ENCODE results near the gene SNHG17.

Gene SNHG17

GRCh38 chr20:38434770-38435554 lies at the start of gene SNHG17:
Gene SNHG17, minus strand, starts transcription at chr20:38435328.
- Histone ChIP-seq H3K27me3 (ENCODE audit: control insufficient read depth in 2 of 2, insufficient read depth in 2 of 2, low read length in 2 of 2) (no peaks in the 10 kb centered on the region), H3K9me3 (ENCODE audit: control insufficient read depth in 2 of 2, low read length in 2 of 2) (no peaks in the 10 kb centered on the region), H3K36me3 (ENCODE audit: control insufficient read depth in 2 of 2, insufficient read depth in 2 of 2, low read length in 2 of 2) (peaks cover 22 to 27% of the 10 kb centered on the region in 2 donors), H3K4me3 (ENCODE audit: low read length in 2 of 2) (peak within 1 kb of the TSS; percentile 85 to 89), H3K27ac (ENCODE audit: low read depth in 2 of 2, low read length in 2 of 2) (peak within 1 kb of the TSS; percentile 79 to 84), H3K4me1 (ENCODE audit: control insufficient read depth in 2 of 2, insufficient read depth in 2 of 2, low read length in 2 of 2) (peaks cover 10 to 15% of the 10 kb centered on the region in 2 donors), H3K9ac (ENCODE audit: low read depth in 1 of 2, low read length in 2 of 2) (peak within 1 kb of the TSS; percentile 87 to 90)

- no peaks in the 10 kb centered on the region for H3K27me3 ChIP-seq (ENCODE audit: control insufficient read depth in 2 of 2, insufficient read depth in 2 of 2, low read length in 2 of 2)
- no peak overlapping the region for H3K27ac ChIP-seq (ENCODE audit: low read depth in 2 of 2, low read length in 2 of 2)
- H3K9me3 ChIP-seq (ENCODE audit: control insufficient read depth in 2 of 2, low read length in 2 of 2) = no peaks in the 10 kb centered on the region
- H3K36me3 ChIP-seq (ENCODE audit: control insufficient read depth in 2 of 2, insufficient read depth in 2 of 2, low read length in 2 of 2) = peaks cover 2 to 10% of the 10 kb centered on the region in 2 donors
- no peak overlapping the region for H3K4me3 ChIP-seq (ENCODE audit: low read length in 2 of 2)
- no peaks in the 10 kb centered on the region for H3K4me1 ChIP-seq (ENCODE audit: control insufficient read depth in 2 of 2, insufficient read depth in 2 of 2, low read length in 2 of 2)
- no peak overlapping the region for H3K9ac ChIP-seq (ENCODE audit: low read depth in 1 of 2, low read length in 2 of 2)
Observed at GRCh38 chr20:38479596-38479995, 44.5 kb upstream of the SNHG17 start.

GRCh38 chr20:38477747-38478146 lies 42.6 kb upstream of the SNHG17 start:
- Histone ChIP-seq H3K27me3 (ENCODE audit: control insufficient read depth in 2 of 2, insufficient read depth in 2 of 2, low read length in 2 of 2) (no peaks in the 10 kb centered on the region), H3K4me1 (ENCODE audit: control insufficient read depth in 2 of 2, insufficient read depth in 2 of 2, low read length in 2 of 2) (peaks cover 6 to 10% of the 10 kb centered on the region in 2 donors), H3K9me3 (ENCODE audit: control insufficient read depth in 2 of 2, low read length in 2 of 2) (no peaks in the 10 kb centered on the region), H3K27ac (ENCODE audit: low read depth in 2 of 2, low read length in 2 of 2) (no peak overlapping the region), H3K36me3 (ENCODE audit: control insufficient read depth in 2 of 2, insufficient read depth in 2 of 2, low read length in 2 of 2) (peaks cover 0 to 7% of the 10 kb centered on the region in 2 donors), H3K9ac (ENCODE audit: low read depth in 1 of 2, low read length in 2 of 2) (no peak overlapping the region), H3K4me3 (ENCODE audit: low read length in 2 of 2) (no peak overlapping the region)

GRCh38 chr20:38473367-38473795 lies 38.3 kb upstream of the SNHG17 start:
- no peaks in the 10 kb centered on the region for H3K9me3 ChIP-seq (ENCODE audit: control insufficient read depth in 2 of 2, low read length in 2 of 2)
- peak overlapping the region; percentile 89 to 95 for H3K4me3 ChIP-seq (ENCODE audit: low read length in 2 of 2)
- H3K9ac ChIP-seq (ENCODE audit: low read depth in 1 of 2, low read length in 2 of 2) = peak overlapping the region; percentile 82 to 93
- peaks cover 6 to 19% of the 10 kb centered on the region in 2 donors for H3K4me1 ChIP-seq (ENCODE audit: control insufficient read depth in 2 of 2, insufficient read depth in 2 of 2, low read length in 2 of 2)
- no peaks in the 10 kb centered on the region for H3K27me3 ChIP-seq (ENCODE audit: control insufficient read depth in 2 of 2, insufficient read depth in 2 of 2, low read length in 2 of 2)
- H3K27ac ChIP-seq (ENCODE audit: low read depth in 2 of 2, low read length in 2 of 2) = peak overlapping the region; percentile 90 to 96
- H3K36me3 ChIP-seq (ENCODE audit: control insufficient read depth in 2 of 2, insufficient read depth in 2 of 2, low read length in 2 of 2) = no peaks in the 10 kb centered on the region

- H3K4me3 ChIP-seq (ENCODE audit: low read length in 2 of 2) = peak within 1 kb of the TSS; percentile 89 to 95
- H3K4me1 ChIP-seq (ENCODE audit: control insufficient read depth in 2 of 2, insufficient read depth in 2 of 2, low read length in 2 of 2) = peaks cover 6 to 19% of the 10 kb centered on the region in 2 donors
- H3K27me3 ChIP-seq (ENCODE audit: control insufficient read depth in 2 of 2, insufficient read depth in 2 of 2, low read length in 2 of 2) = no peaks in the 10 kb centered on the region
- H3K9ac ChIP-seq (ENCODE audit: low read depth in 1 of 2, low read length in 2 of 2) = peak within 1 kb of the TSS; percentile 82 to 93
- H3K9me3 ChIP-seq (ENCODE audit: control insufficient read depth in 2 of 2, low read length in 2 of 2) = no peaks in the 10 kb centered on the region
- H3K27ac ChIP-seq (ENCODE audit: low read depth in 2 of 2, low read length in 2 of 2) = peak within 1 kb of the TSS; percentile 90 to 96
- no peaks in the 10 kb centered on the region for H3K36me3 ChIP-seq (ENCODE audit: control insufficient read depth in 2 of 2, insufficient read depth in 2 of 2, low read length in 2 of 2)
Observed at GRCh38 chr20:38472513-38473366, 37.6 kb upstream of the SNHG17 start, which contains the start of gene RALGAPB. Gene RALGAPB, plus strand, starts transcription at chr20:38472843. Its CDS starts 15,590 bp downstream, at chr20:38488433.

GRCh38 chr20:38471987-38472512 lies 36.9 kb upstream of the SNHG17 start:
- H3K27me3 ChIP-seq (ENCODE audit: control insufficient read depth in 2 of 2, insufficient read depth in 2 of 2, low read length in 2 of 2) = no peaks in the 10 kb centered on the region
- peaks cover 6 to 19% of the 10 kb centered on the region in 2 donors for H3K4me1 ChIP-seq (ENCODE audit: control insufficient read depth in 2 of 2, insufficient read depth in 2 of 2, low read length in 2 of 2)

GRCh38 chr20:38471245-38471644 lies 36.1 kb upstream of the SNHG17 start:
- Histone ChIP-seq H3K36me3 (ENCODE audit: control insufficient read depth in 2 of 2, insufficient read depth in 2 of 2, low read length in 2 of 2) (no peaks in the 10 kb centered on the region), H3K9ac (ENCODE audit: low read depth in 1 of 2, low read length in 2 of 2) (no peak overlapping the region), H3K27ac (ENCODE audit: low read depth in 2 of 2, low read length in 2 of 2) (peak overlapping the region in 1 of 2 donors; percentile 87), H3K4me1 (ENCODE audit: control insufficient read depth in 2 of 2, insufficient read depth in 2 of 2, low read length in 2 of 2) (peaks cover 6 to 19% of the 10 kb centered on the region in 2 donors), H3K9me3 (ENCODE audit: control insufficient read depth in 2 of 2, low read length in 2 of 2) (no peaks in the 10 kb centered on the region), H3K27me3 (ENCODE audit: control insufficient read depth in 2 of 2, insufficient read depth in 2 of 2, low read length in 2 of 2) (no peaks in the 10 kb centered on the region), H3K4me3 (ENCODE audit: low read length in 2 of 2) (peak overlapping the region in 1 of 2 donors; percentile 95)

More at GRCh38 chr20:38471987-38472512, 36.9 kb upstream of the SNHG17 start:
- H3K27ac ChIP-seq (ENCODE audit: low read depth in 2 of 2, low read length in 2 of 2) = peak overlapping the region; percentile 87 to 88
- H3K4me3 ChIP-seq (ENCODE audit: low read length in 2 of 2) = peak overlapping the region; percentile 89 to 95
- no peaks in the 10 kb centered on the region for H3K9me3 ChIP-seq (ENCODE audit: control insufficient read depth in 2 of 2, low read length in 2 of 2)
- H3K36me3 ChIP-seq (ENCODE audit: control insufficient read depth in 2 of 2, insufficient read depth in 2 of 2, low read length in 2 of 2) = no peaks in the 10 kb centered on the region
- peak overlapping the region; percentile 82 to 93 for H3K9ac ChIP-seq (ENCODE audit: low read depth in 1 of 2, low read length in 2 of 2)

- no peak overlapping the region for H3K9ac ChIP-seq (ENCODE audit: low read depth in 1 of 2, low read length in 2 of 2)
- H3K4me3 ChIP-seq (ENCODE audit: low read length in 2 of 2) = no peak overlapping the region
- peaks cover 0 to 5% of the 10 kb centered on the region in 2 donors for H3K4me1 ChIP-seq (ENCODE audit: control insufficient read depth in 2 of 2, insufficient read depth in 2 of 2, low read length in 2 of 2)
- no peak overlapping the region for H3K27ac ChIP-seq (ENCODE audit: low read depth in 2 of 2, low read length in 2 of 2)
- no peaks in the 10 kb centered on the region for H3K36me3 ChIP-seq (ENCODE audit: control insufficient read depth in 2 of 2, insufficient read depth in 2 of 2, low read length in 2 of 2)
- H3K9me3 ChIP-seq (ENCODE audit: control insufficient read depth in 2 of 2, low read length in 2 of 2) = no peaks in the 10 kb centered on the region
- no peaks in the 10 kb centered on the region for H3K27me3 ChIP-seq (ENCODE audit: control insufficient read depth in 2 of 2, insufficient read depth in 2 of 2, low read length in 2 of 2)
Observed at GRCh38 chr20:38466983-38467382, 31.9 kb upstream of the SNHG17 start.

- no peak overlapping the region for H3K27ac ChIP-seq (ENCODE audit: low read depth in 2 of 2, low read length in 2 of 2)
- H3K4me1 ChIP-seq (ENCODE audit: control insufficient read depth in 2 of 2, insufficient read depth in 2 of 2, low read length in 2 of 2) = no peaks in the 10 kb centered on the region
- H3K9ac ChIP-seq (ENCODE audit: low read depth in 1 of 2, low read length in 2 of 2) = no peak overlapping the region
- H3K9me3 ChIP-seq (ENCODE audit: control insufficient read depth in 2 of 2, low read length in 2 of 2) = no peaks in the 10 kb centered on the region
- H3K4me3 ChIP-seq (ENCODE audit: low read length in 2 of 2) = no peak overlapping the region
- H3K27me3 ChIP-seq (ENCODE audit: control insufficient read depth in 2 of 2, insufficient read depth in 2 of 2, low read length in 2 of 2) = no peaks in the 10 kb centered on the region
- no peaks in the 10 kb centered on the region for H3K36me3 ChIP-seq (ENCODE audit: control insufficient read depth in 2 of 2, insufficient read depth in 2 of 2, low read length in 2 of 2)
Observed at GRCh38 chr20:38466171-38466570, 31.0 kb upstream of the SNHG17 start.
